Right ventricle myocardium superior (tissue), 1 donor: ENCODE results near the gene CASP4. TPM values are rescaled to one million over a fixed set of nuclear protein-coding genes. Genes with fewer than 3 reads are reported as not detected.

Experiments
- ATAC-seq: fragments of 200-7000 bp; cut with Tn5 transposase; one replicate; pipeline ENCODE4 v1.9.1; 2020; ENCODE audit warnings: mild to moderate bottlenecking; ENCODE audit not compliant: poor library complexity
- DNase-seq: peaks from one replicate; pipeline ENCODE4 v3.0.0-alpha.2; 2020
- intact Hi-C: fragments of 100-400 bp; cut with DNase I; formaldehyde crosslinking; loops from one replicate; pipeline ENCODE4 v1.11.2; 2022
- total RNA-seq: library from RNA; stranded (reverse); fragmentation: NEBNext Ultra II Directional; extraction: Animal tissue kit (Norgen Biotek cat#: 25700); gene quantifications from one replicate; pipeline ENCODE4 v1.2.1, GENCODE V29; 2021
- donor health status: DM: no; HTN: yes; CAD: no; lungs with severe emphysema.

The CASP4 gene
- total RNA-seq, 1 donor from 2014 or later = 13.7 TPM

GRCh38 chr11:104899226-104899625 is 69.1 kb downstream of the CASP4 start:
- no peak for ATAC-seq
- DNase-seq = no peak
- intact Hi-C loops = no loop called here

GRCh38 chr11:104898685-104899013 is 69.7 kb downstream of the CASP4 start:
- no peak for DNase-seq
- peak; percentile 72 for ATAC-seq
- intact Hi-C loops = no loop called here

- intact Hi-C loops = no loop called here
- DNase-seq = no peak
- peak; percentile 60 for ATAC-seq
Measured at GRCh38 chr11:104897891-104898684, 70.3 kb downstream of the CASP4 start, which contains the start of gene CASP12. Gene CASP12, minus strand, starts transcription at chr11:104898460.

GRCh38 chr11:104895634-104896033 is 72.7 kb downstream of the CASP4 start:
- no peak for DNase-seq
- intact Hi-C loops = no loop called here
- peak; percentile 50 for ATAC-seq

GRCh38 chr11:104893876-104894275 is 74.5 kb downstream of the CASP4 start:
- intact Hi-C loops = no loop called here
- no peak for ATAC-seq
- DNase-seq = no peak

Other genes starting within 250 kb of the CASP4 start
- 0.27 TPM for gene CASP12, start 70.1 kb downstream of the CASP4 start, total RNA-seq
- not detected for gene CASP5, start 54.6 kb upstream of the CASP4 start, total RNA-seq
- 9.5 TPM for gene CASP1, start 66.6 kb upstream of the CASP4 start, total RNA-seq
- gene CARD16, start 76.8 kb upstream of the CASP4 start, total RNA-seq = 8.4 TPM
- gene CARD18, start 171.2 kb upstream of the CASP4 start, total RNA-seq = 0.81 TPM